Urinary bladder (tissue), 4 donors: ENCODE data around the gene SLC38A2. TPM values are rescaled to one million over a fixed set of nuclear protein-coding genes. Genes with fewer than 3 reads are reported as not detected.
"Not testable (repeated sequence)": the region's sequence is repeated elsewhere in the genome, so short reads cannot be mapped to it uniquely, and the experiment has no call there.

Experiments
- DNase-seq: peaks from one replicate; pipeline ENCODE4 v3.0.0-alpha.2; 2015; ENCODE audit errors: extremely low spot score
- H3K27ac ChIP-seq: one replicate; pipeline ENCODE4 v1.5.1; 2013; ENCODE audit warnings: low read depth, mild to moderate bottlenecking, moderate library complexity
- H3K36me3 ChIP-seq: one replicate; pipeline ENCODE4 v1.6.1; 2013; ENCODE audit warnings: mild to moderate bottlenecking, moderate library complexity; ENCODE audit not compliant: insufficient read depth
- H3K4me1 ChIP-seq: one replicate; pipeline ENCODE4 v1.6.1; 2013; ENCODE audit warnings: mild to moderate bottlenecking, moderate library complexity; ENCODE audit not compliant: insufficient read depth
- H3K4me3 ChIP-seq: one replicate; pipeline ENCODE4 v1.5.1; 2013; ENCODE audit warnings: low read depth, low read length
- WGBS: extraction: QIAGEN DNeasy Blood & Tissue Kit; methylation state at CpG from one replicate; pipeline ENCODE4 v1.1.7; 2013; 5-methylcytosine and 5-hydroxymethylcytosine counted together
- polyA plus RNA-seq: library from polyadenylated mRNA; stranded (reverse); fragments of 200-250 nt; gene quantifications from one replicate; pipeline ENCODE4 v1.2.3, GENCODE V29; 2013
- total RNA-seq: library from RNA; depleted of rRNA; stranded (reverse); fragments of >200 nt; gene quantifications from one replicate; pipeline ENCODE4 v1.2.3, GENCODE V29; 2014
- donor health status: healthy with polysubstance abuse.
- donor health status: healthy.

SLC38A2 gene
- total and polyA plus RNA-seq, 2 donors = 128 to 471 TPM

DNA sequence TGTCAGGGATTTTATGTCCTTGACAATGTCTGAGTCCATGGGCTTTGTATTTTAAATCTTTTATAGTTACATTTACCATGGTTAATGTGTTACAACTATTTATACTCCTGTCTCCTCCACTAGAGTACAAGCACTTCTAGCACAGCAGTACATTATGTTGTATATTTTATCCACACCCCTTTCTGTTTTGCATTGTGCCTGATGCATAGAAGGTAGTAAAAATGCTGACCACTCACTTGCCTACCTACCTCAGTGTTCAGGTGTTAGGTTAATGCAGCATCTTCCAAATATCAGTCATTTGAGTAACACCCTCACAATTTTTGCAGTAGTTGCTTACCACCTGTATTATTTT lies 31.1 kb upstream of the SLC38A2 start:
- no peaks in the 10 kb centered on the region for H3K36me3 ChIP-seq
- H3K27ac ChIP-seq = no peak overlapping the region
- DNase-seq = no peak
- no peaks in the 10 kb centered on the region for H3K4me1 ChIP-seq
- H3K4me3 ChIP-seq = no peak overlapping the region

DNA sequence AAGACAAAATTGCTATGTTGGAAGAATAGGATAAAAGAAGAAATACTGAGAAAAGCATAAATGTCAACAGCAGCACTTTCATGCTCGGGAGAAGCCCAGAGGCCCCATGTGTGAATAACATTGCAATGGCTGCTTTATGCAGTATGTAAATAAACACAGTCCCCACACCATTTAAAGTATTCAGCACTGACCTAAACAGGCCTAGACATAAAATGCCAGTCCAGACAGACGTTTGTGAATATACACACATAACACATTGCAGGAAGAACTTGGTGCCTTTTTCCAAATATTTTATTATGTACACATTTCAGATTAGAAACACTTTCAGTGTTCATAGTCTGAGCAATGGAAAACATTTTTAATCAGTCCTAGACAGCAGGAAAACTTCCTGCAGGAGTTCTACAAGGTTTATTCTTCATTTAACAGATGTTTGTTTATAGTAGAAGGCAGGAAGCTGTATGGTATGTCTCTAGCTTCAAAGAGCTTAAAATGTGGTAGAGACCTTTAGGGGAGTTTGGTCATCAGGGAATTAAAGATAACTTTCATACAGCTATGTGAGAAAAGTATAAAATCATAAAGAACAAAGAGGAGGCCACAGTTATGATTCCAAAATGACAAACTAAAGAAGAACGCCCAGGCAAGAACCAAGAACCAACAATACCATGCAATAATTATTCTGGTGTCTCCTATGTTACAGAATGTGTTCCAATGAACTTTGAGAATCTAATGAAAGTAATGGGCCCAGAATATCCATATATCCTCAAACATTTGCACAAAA lies 30.6 kb upstream of the SLC38A2 start:
- no peaks in the 10 kb centered on the region for H3K36me3 ChIP-seq
- 35% methylated on average over 3 of the region's 3 CpGs for WGBS
- H3K4me1 ChIP-seq = no peaks in the 10 kb centered on the region
- no peak overlapping the region for H3K27ac ChIP-seq
- DNase-seq = no peak
- no peak overlapping the region for H3K4me3 ChIP-seq

DNA sequence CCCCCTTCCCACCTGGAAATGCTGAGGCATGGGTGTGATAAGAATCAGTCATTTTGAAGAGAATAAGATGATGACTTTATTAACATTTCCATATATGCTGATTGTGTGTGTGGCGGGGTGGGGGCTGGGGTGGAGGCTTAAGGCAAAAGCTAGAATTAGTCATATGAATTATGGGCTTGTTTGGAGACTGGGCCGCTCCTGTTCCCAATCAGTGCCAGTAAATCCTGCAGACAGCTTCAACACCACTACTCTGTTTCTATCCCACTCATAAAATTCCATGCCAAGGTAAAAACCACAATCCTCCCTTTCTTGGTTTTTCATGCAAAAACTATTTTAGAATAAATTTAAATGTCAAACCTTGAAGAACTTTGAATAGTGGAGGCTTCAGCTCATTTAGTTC lies 29.9 kb upstream of the SLC38A2 start:
- 24% methylated on average over 2 of the region's 2 CpGs for WGBS
- no peak overlapping the region for H3K27ac ChIP-seq
- DNase-seq = peak; percentile 55
- no peaks in the 10 kb centered on the region for H3K36me3 ChIP-seq
- H3K4me1 ChIP-seq = no peaks in the 10 kb centered on the region
- H3K4me3 ChIP-seq = no peak overlapping the region

DNA sequence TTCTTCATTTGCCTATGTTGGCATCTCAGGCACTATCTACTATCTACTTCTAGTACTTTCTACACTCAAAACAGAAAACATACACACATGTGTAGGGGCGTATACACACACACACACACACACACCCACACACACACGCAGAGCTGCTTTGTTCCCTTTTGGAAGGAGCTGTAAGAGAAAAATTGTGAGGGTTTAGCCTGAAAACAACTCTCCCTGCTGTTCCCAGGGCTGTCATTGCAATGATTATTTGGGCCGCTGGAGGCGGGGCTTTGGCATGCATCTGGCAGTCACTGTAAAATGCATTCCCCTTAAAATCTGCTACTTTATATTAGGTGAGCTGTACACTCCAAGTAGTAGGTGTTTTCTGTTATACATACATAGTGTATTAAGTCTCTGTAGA lies 29.1 kb upstream of the SLC38A2 start:
- Histone ChIP-seq H3K27ac (no peak overlapping the region), H3K4me3 (no peak overlapping the region), H3K4me1 (no peaks in the 10 kb centered on the region), H3K36me3 (no peaks in the 10 kb centered on the region)
- DNase-seq = no peak
- 37% methylated on average over 4 of the region's 4 CpGs for WGBS

DNA sequence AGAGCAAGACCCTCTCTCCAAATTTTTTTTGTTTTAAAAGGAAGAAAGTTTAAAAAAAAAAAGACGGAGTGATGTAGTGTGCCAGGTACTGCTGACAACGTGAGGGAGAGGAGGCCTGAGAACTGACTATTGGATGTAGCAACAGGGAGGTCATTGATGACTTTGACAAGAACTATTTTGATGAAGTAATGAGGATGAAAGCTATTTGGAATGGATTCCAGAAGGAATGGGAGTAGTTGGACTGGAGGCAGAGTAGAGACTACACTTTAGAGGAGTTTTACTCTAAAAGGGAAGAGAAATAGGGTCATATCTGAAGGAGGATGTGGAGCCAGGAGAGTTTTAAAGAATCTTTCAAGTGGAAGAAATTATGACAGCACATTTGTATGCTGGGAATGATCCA lies 27.8 kb upstream of the SLC38A2 start:
- Histone ChIP-seq H3K27ac (no peak overlapping the region), H3K4me1 (no peaks in the 10 kb centered on the region), H3K4me3 (no peak overlapping the region), H3K36me3 (no peaks in the 10 kb centered on the region)
- 92% methylated on average over 2 of the region's 2 CpGs for WGBS
- DNase-seq = no peak

DNA sequence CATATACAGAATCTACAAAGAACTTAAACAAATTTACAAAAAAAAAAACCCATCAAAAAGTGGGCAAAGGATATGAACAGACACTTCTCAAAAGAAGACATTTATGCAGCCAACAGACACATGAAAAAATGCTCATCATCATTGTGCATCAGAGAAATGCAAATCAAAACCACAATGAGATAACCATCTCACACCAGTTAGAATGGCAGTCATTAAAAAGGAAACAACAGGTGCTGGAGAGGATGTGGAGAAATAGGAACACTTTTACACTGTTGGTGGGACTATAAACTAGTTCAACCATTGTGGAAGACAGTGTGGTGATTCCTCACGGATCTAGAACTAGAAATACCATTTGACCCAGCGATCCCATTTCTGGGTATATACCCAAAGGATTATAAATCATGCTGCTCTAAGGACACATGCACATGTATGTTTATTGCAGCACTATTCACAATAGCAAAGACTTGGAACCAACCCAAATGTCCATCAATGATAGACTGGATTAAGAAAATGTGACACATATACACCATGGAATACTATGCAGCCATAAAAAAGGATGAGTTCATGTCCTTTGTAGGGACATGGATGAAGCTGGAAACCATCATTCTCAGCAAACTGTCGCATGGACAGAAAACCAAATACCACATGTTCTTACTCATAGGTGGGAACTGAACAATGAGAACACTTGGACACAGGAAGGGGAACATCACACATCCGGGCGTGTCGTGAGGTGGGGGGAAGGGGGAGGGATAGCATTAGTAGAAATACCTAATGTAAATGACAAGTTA lies 27.1 kb upstream of the SLC38A2 start:
- not testable (repeated sequence) for H3K4me3 ChIP-seq, H3K27ac ChIP-seq, H3K4me1 ChIP-seq, DNase-seq, H3K36me3 ChIP-seq
- WGBS = 94% methylated on average over 6 of the region's 6 CpGs

DNA sequence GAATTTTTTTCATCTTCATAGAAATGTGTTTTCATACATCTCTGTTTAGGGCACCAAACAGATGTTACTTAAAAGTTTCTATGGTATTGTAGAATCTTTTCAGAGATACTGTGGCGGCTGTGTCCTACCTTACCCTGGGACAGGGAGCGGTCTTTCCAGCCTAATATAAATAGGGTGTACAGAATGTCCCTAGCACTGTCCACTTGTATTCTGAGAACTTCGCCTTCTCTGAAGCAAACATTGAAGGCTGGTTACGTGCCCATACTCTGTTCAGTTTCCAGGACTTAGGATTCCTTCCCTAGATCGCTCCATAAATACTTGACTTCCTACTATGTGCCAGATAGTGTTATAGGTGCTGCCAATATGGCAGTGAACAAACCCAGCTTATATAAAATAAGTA lies 24.3 kb upstream of the SLC38A2 start:
- Histone ChIP-seq H3K36me3 (no peaks in the 10 kb centered on the region), H3K4me3 (no peak overlapping the region), H3K27ac (no peak overlapping the region), H3K4me1 (no peaks in the 10 kb centered on the region)
- DNase-seq = no peak
- WGBS = 97% methylated on average over 5 of the region's 5 CpGs

DNA sequence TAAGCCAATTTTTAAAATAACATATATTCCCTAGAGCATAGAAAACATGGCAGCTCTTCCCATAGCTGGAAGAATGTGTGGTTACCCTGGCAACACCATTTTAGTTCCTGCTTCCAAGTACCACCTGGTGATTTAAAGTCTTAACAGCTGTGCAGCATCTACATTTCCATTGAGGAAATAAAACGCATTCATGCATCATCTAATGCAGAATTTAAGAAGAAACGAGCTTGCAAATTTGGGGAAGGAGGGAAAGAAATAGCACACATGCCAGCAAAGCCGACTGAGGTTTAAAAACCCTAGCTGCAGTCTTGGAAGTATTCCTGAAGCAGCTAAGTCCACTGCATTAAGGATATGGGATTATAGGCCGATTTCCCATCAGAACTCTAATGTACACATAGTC lies 22.8 kb upstream of the SLC38A2 start:
- no peak overlapping the region for H3K4me3 ChIP-seq
- H3K4me1 ChIP-seq = no peaks in the 10 kb centered on the region
- no peak overlapping the region for H3K27ac ChIP-seq
- no peaks in the 10 kb centered on the region for H3K36me3 ChIP-seq
- DNase-seq = no peak
- WGBS = 53% methylated on average over 4 of the region's 4 CpGs

DNA sequence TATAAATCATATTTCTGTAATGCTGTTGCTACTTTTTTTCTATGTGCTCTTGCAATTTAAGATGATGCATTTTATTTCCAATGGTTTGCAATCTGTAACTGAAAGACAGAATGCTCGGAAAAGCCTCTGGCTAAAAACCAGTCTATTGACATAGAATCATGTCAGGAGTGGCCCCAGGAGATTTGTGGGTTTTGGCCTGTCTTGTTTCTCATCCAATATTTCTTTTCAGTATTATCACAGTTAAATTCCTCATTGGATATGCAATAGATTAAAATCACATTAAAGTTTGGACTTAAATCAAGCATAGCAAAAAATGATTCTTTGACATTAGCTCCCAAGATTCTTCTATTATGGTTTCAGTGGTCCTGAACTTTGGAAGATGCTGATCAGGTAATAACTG lies 19.1 kb upstream of the SLC38A2 start:
- 67% methylated on average over 1 of the region's 1 CpG for WGBS
- no peak overlapping the region for H3K4me3 ChIP-seq
- no peaks in the 10 kb centered on the region for H3K36me3 ChIP-seq
- no peak overlapping the region for H3K27ac ChIP-seq
- no peaks in the 10 kb centered on the region for H3K4me1 ChIP-seq
- no peak for DNase-seq

DNA sequence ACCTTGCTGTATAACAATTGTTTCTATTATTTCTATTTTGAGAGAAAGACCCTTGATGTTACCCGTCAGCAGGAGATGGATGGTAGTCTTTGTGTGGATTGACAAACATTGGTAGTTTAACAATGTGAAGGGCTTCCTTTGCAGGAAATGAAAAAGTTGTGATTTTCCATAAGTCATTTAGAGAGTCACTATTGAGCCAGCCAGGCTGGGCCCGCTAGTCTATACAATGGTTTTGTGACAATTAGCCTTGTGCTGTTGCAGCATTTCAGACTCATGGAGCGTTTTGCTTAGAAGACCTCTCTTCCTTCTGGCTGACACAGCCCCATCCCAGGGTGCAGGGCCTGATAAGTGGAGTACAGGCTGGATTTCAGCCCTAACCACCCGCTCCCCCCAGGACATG lies 18.3 kb upstream of the SLC38A2 start:
- WGBS = 87% methylated on average over 4 of the region's 4 CpGs
- DNase-seq = no peak
- Histone ChIP-seq H3K4me1 (no peaks in the 10 kb centered on the region), H3K27ac (no peak overlapping the region), H3K4me3 (no peak overlapping the region), H3K36me3 (no peaks in the 10 kb centered on the region)

DNA sequence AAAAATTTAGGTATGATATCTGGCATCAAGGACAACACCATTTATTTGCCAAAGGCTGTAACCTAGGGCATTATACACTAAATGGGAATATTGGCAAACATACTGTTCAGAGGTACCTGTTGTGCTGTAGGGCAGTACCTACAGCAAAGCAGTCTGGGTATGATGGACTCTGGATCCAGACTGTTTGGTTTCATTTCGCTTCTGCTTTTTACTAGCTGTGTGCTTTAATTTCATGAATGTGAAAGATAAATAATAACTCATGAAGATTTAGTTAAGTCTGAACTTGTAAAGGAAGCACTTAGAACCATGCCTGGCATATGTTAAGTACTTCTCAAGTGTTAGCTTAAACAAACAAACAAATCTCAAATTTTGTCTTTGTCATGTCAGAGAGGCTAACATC lies 17.7 kb upstream of the SLC38A2 start:
- H3K36me3 ChIP-seq = no peaks in the 10 kb centered on the region
- 75% methylated on average over 1 of the region's 1 CpG for WGBS
- H3K4me1 ChIP-seq = no peaks in the 10 kb centered on the region
- DNase-seq = no peak
- H3K27ac ChIP-seq = no peak overlapping the region
- no peak overlapping the region for H3K4me3 ChIP-seq

DNA sequence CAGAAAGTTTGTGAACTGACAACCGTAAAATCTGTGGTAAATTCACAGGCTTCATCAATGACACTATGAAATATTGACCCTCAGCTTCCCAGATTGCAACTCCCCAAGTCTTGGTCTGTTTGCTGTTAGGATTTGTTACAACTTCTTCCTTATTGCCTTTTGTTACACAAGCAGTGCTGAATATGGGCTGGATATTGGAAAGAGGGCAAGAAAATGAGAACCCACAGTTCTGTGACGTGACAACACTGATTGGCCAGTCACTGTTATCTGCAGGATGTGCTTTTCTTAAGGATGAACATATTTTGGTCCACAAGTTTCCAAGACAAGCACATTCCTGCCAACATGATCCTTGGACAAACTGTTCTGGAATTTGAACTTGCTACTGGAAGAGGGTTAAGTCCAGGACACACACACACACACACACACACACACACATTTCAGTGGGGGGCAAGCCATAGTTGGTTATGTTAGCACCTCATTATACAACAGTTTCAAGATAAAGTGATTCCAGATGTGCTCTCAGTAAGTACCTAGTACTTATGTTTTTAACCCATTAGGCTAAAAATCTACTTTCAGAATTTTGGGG lies 16.6 kb upstream of the SLC38A2 start:
- H3K27ac ChIP-seq = peak overlapping the region; percentile 23
- DNase-seq = no peak
- 61% methylated on average over 2 of the region's 2 CpGs for WGBS
- no peaks in the 10 kb centered on the region for H3K4me1 ChIP-seq
- no peak overlapping the region for H3K4me3 ChIP-seq
- H3K36me3 ChIP-seq = no peaks in the 10 kb centered on the region

DNA sequence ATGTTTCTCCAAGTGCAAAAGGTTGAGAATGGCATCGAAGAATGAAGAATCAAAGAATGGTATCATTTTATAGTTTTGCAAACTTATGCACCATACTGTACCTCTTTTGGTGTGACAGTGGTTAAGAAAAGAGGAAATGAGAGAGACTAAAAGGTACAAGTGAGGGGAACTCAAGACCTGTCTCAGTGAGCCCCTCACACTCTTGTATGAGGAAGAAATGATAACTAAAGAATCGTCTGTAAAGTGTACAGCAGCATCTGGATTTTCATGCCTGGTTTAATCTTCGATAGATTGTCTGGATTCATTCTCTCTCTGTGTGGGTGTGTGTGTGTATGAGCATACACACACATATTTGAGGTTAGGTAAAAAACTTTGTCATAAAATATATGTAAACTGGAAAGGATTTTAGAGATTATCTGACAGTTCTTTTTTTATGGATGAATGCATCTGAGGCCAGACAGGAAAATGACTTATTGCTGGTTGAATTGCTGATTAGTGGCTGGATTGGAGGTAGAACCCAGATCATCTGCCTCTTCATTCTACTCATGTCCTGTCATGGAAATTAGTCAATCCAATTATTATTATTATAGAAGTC lies 16.0 kb upstream of the SLC38A2 start:
- DNase-seq = no peak
- H3K36me3 ChIP-seq = no peaks in the 10 kb centered on the region
- peak overlapping the region; percentile 59 for H3K27ac ChIP-seq
- WGBS = 62% methylated on average over 3 of the region's 3 CpGs
- no peaks in the 10 kb centered on the region for H3K4me1 ChIP-seq
- H3K4me3 ChIP-seq = no peak overlapping the region

DNA sequence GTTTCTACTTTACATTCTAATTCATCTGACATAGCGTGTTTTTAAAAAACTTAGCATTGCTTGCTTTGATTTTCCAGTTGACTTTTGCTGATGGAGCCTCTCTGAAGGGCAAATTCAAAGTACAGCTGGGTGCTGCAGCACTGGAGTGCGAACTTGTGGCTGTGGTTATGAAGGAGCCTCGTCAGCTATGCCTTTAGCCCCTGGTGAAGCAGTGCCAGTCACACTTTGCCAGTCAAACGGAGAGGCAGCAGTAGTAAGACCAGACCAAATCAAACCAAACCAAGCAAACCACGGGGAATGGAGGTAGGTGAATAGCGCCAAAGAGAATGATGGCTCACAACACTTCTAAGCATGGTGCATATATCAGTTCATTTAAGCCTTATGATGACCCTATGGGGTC lies 15.1 kb upstream of the SLC38A2 start:
- no peak for DNase-seq
- H3K4me3 ChIP-seq = no peak overlapping the region
- no peak overlapping the region for H3K27ac ChIP-seq
- no peaks in the 10 kb centered on the region for H3K4me1 ChIP-seq
- WGBS = 96% methylated on average over 6 of the region's 6 CpGs
- H3K36me3 ChIP-seq = no peaks in the 10 kb centered on the region
